Pons (tissue), 1 donor: ENCODE measurements around the gene CPSF4L.
A peak's percentile ranks its signal among the peaks of the same experiment; 100 is the strongest.
"Not testable (repeated sequence)": the region's sequence is repeated elsewhere in the genome, so short reads cannot be mapped to it uniquely, and the experiment has no call there.

ENCODE experiments used
- DNase-seq: peaks from one replicate; pipeline ENCODE4 v3.0.0-alpha.2; 2016; ENCODE audit warnings: low spot score

Gene CPSF4L

GRCh38 chr17:73268582-73269328 is 7.1 kb upstream of the CPSF4L start:
- DNase-seq, result no peak

GRCh38 chr17:73267648-73268537 is 6.2 kb upstream of the CPSF4L start:
- DNase-seq, result peak; percentile 95

- DNase-seq, result no peak
These were observed 5.1 kb upstream of the CPSF4L start for GRCh38 chr17:73266796-73267195.

GRCh38 chr17:73265646-73266640 is 4.3 kb upstream of the CPSF4L start:
- no peak for DNase-seq

GRCh38 chr17:73264448-73264847 is 2.8 kb upstream of the CPSF4L start:
- DNase-seq, result not testable (repeated sequence)

GRCh38 chr17:73262676-73263642 is 1.3 kb upstream of the CPSF4L start:
- peak; percentile 12 for DNase-seq

GRCh38 chr17:73261952-73262675 is 434 bp upstream of the CPSF4L start:
- DNase-seq, result peak; percentile 88

GRCh38 chr17:73257516-73257915 is 4.2 kb downstream of the CPSF4L start:
- no peak for DNase-seq

GRCh38 chr17:73256220-73256619 is 5.5 kb downstream of the CPSF4L start:
- no peak for DNase-seq

- peak; percentile 52 for DNase-seq
These were observed 6.0 kb downstream of the CPSF4L start for GRCh38 chr17:73255671-73256181.

- no peak for DNase-seq
These were observed 9.8 kb downstream of the CPSF4L start for GRCh38 chr17:73251871-73252270.

GRCh38 chr17:73250851-73251640 is 10.6 kb downstream of the CPSF4L start:
- no peak for DNase-seq

- DNase-seq, result no peak
These were observed 12.0 kb downstream of the CPSF4L start for GRCh38 chr17:73249700-73250099.

GRCh38 chr17:73248532-73248931 is 13.1 kb downstream of the CPSF4L start:
- DNase-seq, result no peak

GRCh38 chr17:73247726-73248125 is 14.0 kb downstream of the CPSF4L start:
- DNase-seq, result no peak

- DNase-seq, result no peak
These were observed 21.1 kb downstream of the CPSF4L start for GRCh38 chr17:73240561-73240960.

- DNase-seq, result no peak
These were observed 24.0 kb downstream of the CPSF4L start for GRCh38 chr17:73237714-73238113.

- DNase-seq, result no peak
These were observed 26.9 kb downstream of the CPSF4L start for GRCh38 chr17:73234736-73235135.
